Measurements from ENCODE around the gene EFCAB8.
A peak's percentile ranks its signal among the peaks of the same experiment; 100 is the strongest.
"Not testable (repeated sequence)": the region's sequence is repeated elsewhere in the genome, so short reads cannot be mapped to it uniquely, and the experiment has no call there.

Gene EFCAB8

DNA sequence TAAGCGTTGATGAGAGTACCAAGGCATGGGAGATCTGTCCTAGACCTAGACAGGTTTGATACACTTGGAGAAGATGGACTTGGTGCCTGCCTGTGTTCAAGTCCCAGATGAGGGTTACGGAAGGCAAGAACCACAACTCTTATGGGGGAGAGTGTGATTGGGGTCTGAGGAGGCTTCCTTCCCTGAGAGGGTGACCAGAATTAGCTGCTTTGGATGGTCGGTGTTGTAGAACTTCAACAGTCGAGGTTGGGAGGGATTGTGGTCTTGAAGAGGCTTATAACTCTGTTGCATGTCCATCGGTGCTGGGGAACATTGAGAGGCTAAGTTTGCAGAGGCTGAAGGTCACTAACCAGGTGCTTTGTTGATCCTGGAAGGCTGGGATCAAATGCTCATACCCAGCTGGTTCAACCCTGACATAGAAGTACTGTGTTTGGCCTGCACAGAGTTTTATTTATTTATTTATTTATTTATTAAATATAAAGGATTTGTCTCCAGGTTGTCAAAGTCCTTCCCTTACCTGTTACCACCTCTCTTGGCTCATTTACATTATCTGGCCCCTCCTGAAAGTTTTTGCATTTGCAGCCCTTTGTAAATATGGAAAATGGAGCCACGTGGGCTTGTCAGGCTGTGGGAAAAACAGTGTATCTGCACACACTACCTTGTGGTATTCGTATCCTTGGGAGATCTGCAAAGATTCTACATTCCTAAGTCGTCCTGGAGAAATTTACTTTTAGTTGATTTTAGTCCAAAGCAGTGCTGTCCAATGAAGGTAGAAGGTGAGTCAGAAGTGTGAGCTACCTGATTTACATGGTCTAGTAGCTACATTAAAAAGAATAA, 15.8 kb upstream of the EFCAB8 start:
- no peak for DNase-seq (ENCODE audit: low read depth)

DNA sequence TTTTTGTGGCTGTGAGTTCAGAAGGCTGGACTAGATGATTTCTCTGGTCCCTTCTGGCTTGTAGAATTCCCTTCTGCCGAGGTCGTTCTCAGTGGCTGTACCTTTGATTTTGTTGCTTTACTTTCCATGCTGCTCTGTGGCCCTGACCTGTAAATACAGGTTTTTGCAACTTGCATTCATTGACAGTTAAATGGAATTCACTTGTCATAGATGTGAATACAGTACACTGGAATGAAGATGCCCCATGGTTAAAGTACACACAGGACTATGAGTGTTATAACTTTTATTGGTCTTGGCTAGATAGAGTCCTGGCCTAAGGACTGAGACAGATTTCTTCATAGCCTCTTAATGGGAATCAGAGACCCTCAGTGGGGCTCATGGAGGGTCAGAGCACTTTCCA, 12.9 kb upstream of the EFCAB8 start:
- peak; percentile 33 for DNase-seq (ENCODE audit: low read depth)

DNA sequence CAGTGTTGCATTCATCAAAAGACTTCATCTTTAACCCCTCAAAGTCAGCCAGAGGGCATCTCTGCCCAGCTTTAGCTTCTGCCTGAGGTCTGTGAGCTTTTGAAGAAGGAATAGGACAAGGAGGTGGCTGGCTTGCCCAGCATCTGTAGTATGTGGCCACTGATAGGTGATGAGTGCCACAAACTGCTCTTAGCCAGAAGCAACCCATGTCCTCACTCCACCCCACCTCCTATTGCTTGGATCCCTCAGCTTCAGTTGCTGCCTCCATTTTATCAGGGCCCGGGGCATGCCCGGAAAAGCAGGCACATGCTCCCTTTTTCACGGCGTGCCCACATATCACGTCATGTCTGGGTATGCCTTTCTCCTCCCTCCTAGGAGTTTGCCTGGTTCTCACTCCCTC, 11.9 kb upstream of the EFCAB8 start:
- no peak for DNase-seq (ENCODE audit: low read depth)

DNA sequence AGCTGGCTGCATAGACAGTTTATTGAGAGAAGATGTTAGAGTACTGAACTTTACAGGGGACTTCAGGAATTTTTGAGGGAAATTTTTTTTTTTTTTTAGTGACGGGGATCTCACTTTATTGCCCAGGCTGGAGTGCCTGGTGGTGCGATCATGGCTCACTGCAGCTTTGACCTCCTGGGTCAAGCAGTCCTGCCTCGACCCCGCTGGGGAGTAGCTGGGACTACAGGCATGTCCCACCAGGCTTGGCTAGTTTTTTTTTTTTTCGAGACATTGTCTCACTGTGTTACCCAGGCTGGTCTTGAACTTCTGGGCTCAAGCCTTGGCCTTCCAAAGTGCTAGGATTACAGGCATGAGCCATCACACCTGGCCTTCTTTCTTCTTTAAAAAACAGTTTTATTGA, 10.8 kb upstream of the EFCAB8 start:
- DNase-seq (ENCODE audit: low read depth), result no peak

DNA sequence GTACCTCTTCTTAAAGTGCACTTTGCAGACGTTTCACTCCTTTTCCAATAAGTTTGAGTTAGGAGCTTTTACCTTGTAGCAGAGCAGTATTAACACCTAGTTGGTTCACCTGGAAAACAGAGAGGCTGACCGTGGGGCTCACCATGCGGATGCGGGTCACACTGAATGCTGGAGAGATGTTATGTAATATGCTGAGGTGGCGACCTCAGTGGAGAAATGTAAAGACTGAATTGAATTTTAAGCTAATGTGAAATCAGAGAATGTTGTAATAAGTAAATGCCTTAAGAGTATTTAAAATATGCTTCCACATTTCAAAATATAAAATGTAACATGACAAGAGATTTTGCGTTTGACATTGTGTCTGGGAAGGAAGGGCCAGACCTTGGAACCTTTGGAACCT, 9.9 kb upstream of the EFCAB8 start:
- no peak for DNase-seq (ENCODE audit: low read depth)

DNA sequence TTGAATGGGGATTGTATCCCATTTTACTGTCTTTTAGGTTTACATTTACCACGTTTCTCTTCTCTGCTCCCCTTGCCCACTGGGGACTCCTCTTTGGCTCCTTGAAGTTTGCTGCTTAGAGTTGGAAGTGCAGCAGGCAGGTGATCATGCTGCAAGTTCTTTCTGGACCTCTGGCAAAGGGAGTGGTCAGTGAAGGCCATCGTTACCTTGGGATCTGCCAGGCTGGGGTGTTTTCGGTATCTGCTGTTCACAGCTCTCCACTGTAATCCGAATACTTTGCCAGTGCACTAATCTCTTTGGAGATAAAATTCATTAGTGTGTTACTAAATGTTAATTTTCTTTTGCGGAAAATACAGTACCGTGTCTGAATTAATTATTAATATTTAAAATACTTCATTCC, 9.1 kb upstream of the EFCAB8 start:
- DNase-seq (ENCODE audit: low read depth), result no peak

DNA sequence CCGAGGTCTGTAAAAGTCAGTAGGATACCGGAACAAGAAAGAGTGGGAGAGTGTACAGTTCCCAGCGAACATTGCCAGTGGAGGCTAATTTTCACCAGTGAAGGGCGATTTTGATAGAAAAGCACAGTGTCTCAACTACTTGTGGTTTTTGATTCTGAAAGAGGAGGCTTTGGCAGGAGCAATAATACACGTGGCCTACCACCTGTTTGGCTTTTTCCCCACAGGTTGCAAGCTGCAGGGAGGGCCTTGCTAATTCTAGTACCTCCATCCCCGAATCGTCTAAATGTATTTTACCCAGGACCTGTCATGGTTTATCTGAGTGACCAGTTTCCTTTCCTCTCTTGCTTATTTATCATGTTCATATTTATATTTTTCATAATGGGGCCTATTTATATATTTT, 3.3 kb upstream of the EFCAB8 start:
- no peak for DNase-seq (ENCODE audit: low read depth)

DNA sequence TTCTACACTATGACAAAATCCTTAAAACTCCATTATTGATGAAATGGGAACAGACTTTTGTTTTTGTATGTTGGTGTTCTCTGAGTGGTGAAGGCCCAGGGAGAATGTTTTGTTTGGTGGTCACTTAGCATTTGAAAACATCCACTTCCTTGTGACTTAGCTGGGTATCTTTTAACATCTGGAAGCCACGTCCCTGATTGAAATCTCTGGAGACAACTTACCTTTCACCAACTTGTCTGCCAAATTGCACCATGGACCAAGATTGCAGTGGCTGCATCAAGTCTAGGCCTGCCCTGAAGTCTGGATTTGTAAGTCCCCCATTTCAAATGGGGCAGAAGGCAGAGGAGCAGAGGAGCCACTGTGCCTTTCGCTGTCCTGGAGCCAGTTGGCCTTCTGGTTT, 534 bp upstream of the EFCAB8 start:
- no peak for DNase-seq (ENCODE audit: low read depth)

DNA sequence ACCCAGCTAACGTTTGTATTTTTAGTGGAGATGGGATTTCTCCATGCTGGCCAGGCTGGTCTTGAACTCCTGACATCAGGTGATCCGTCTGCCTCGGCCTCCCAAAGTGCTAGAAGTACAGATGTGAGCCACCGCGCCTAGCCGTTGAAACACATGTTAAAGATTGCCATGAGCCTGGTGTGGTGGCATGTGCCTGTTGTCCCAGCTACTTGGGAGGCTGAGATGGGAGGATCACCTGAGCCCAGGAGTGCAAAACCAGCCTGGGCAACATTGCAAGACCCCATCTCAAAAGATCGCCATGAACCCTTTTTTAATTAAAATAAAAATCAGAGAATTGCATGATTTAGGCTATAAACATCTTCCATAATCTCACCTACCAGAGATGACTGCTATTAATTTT, 2.7 kb downstream of the EFCAB8 start:
- no peak for DNase-seq (ENCODE audit: low read depth)

DNA sequence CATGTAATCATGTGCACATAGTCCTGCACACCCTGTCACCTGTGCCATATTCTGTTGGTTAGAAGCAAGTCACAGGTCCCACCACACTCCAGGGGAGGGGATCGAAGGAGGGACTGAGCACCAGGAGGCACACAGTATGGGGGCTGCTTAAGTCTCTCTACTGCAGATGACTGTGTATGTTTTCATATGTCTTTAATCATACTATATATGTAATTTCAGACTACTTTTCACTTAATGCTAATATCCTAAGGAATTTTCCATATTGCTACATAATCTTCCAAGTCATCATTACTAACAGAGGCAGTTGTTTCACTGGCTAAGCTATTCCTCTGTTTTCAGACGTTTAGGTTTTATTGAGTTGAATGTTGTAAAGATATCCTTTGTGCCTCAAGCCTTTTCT, 10.8 kb downstream of the EFCAB8 start:
- no peak for DNase-seq (ENCODE audit: low read depth)

DNA sequence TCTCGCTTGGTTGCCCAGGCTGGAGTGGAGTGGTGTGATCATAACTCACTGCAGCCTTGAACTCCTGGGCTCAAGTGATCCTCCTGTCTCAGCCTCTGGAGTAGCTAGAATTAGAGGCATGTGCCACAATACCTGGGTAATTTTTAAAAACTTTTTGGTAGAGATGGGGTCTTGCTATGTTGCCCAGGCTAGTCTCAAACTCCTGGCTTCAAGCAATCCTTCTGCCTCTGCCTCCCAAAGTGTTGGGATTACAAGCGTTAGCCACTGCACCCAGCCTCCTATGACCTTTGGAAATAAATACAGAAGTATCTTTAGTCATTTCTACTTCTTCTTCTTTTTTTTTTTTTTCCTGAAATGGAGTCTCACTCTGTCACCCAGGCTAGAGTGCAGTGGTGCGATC, 11.8 kb downstream of the EFCAB8 start:
- DNase-seq (ENCODE audit: low read depth), result not testable (repeated sequence)

DNA sequence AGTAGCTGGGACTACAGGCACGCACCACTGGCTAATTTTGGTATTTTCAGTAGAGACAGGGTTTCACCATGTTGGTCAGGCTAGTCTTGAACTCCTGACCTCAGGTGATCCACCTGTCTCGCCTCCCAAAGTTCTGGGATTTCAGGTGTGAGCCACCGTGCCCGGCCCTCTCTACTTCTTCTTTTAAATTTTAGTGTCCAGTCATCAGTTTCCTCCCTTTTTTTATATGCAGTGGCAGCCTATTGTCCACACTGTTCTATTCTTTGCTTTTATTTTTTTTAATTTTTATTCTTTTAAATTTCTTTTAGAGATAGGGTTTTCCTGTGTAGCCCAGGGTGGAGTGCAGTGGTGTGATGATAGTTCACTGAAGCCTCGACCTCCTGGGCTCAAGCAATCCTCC, 12.3 kb downstream of the EFCAB8 start:
- no peak for DNase-seq (ENCODE audit: low read depth)

DNA sequence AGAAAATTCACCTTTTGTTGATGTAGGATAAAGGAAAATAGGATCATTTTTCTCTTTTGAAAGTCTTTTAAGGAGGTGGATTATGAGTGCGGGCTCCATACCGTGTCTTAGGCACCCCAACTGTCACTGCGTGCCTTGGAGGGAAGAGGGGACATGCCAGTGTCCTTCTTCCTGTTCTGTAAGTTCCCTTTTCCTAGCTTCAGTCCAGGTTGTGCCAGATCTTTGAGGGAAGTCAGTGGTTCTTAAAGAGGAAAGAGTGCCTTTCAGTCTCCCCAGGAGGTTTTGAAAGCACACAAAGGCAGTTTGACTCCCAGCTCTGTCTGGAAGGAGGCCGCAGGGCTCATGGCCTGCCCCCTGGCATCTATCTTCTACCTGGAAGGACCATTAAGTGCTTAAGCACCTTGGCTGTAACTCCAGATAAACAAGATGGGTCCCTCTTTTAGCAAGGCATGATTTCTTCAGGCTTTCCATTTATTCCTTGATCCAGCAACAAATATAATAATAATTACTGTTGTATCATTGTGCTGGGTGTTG, 13.0 kb downstream of the EFCAB8 start:
- no peak for DNase-seq (ENCODE audit: low read depth)

DNA sequence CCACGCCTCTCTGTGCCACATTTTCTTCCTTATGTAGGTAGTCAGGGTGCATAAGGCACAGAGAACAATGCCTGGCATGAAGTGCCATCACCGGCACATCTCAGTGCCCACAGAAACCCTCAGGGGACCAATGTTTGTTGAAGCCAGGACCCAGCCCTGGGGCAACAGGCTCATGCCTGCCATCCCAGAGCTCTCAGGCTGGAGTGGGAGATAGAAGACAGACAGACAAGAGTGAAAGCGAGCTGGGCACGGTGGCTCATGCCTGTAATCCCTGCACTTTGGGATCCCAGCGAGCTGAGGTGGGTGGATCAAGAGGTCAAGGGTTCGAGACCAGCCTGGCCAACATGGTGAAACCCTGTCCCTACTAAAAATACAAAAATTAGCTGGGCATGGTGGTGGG, 13.5 kb downstream of the EFCAB8 start:
- DNase-seq (ENCODE audit: low read depth), result no peak

DNA sequence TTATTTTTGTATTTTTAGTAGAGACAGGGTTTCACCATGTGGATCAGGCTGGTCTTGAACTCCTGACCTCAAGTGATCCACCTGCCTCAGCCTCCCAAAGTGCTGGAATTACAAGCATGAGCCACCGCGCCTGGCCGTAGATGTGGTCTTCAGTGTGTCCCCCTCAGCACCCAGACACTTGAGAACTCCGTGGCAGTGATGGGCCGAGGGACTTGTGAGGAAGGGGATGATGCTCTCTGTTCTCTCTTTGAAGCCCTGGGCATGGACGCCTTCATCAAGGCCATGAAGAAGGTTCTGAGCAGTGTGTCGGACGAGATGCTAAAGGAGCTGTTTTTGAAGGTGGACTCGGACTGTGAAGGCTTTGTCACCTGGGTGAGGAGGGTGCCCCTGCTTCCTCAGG, 16.9 kb downstream of the EFCAB8 start:
- DNase-seq (ENCODE audit: low read depth), result no peak

DNA sequence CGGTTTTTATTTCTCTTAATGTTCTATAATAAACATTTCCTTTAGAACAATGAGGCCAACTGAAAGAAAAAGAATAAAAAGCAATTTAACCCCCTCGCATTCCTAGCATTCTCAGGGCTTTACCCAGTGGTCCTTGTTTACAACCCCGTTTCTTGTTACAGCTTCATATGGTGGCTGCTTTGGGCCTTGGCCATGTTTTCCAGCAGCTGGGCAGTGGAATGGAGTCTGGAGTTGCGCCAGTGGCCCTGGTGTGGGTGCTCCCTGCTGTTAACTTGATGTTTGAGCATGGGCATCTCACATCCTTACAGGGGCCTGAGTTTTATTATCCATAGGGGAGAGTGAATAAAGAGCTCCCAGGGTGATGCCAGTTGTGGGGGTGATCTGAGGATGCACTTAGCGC, 18.8 kb downstream of the EFCAB8 start:
- peak; percentile 46 for DNase-seq (ENCODE audit: low read depth)

DNA sequence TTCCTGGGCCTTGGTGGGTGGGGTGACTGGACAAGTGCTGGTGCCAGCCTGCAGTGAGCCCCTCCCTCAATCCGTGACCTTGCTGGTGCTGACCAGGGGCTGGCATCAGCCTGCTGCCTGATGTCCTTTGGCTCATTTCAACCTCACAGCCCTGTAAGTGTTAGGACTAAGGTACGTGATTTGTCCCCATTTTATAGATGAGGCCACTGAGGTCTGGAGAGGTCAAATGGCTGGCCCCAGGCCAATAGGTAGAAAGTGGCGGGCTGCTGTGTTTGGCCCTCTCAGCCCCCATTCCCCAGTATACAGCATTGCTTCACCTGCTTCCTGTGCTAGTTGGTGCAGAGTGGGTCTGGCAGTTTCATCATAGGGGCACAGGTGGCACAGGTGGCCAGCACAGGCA, 20.1 kb downstream of the EFCAB8 start:
- DNase-seq (ENCODE audit: low read depth), result no peak

DNA sequence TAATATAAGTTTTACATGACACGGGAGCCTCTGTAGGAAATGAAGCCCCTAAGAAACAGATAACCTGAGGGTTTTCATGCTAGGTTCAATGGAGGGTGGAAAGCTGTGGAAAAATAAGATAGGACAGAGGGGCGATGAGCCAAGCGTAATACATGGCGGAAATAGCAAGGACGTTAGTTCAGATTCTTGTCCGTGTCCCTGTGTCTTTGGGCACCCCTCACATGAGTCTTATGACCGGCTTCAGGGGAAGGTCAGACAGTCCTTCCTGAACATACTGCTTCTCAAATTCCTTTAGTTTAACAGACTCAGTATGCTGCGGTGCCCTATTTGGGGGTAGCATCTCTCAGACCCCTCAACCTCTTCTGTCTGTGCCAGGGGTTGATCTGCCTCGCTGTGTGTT, 20.8 kb downstream of the EFCAB8 start:
- no peak for DNase-seq (ENCODE audit: low read depth)

DNA sequence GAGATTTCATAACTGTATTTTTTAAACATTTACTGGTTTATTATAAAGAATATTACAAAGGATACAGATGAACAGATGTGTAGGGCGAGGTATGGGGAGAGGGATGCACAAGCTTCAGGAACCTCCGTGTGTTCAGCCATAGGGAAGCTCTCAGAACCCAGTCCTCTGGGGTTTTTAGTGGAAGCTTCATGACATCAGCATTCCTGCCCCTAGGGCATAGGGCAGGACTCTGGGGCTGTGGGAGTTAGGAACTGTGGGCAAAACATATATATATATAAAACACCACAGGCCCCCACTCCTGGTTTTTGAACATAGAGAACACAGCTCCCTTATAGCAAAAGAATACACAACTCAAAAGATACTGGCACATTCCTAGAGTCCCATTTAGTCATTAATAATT, 21.9 kb downstream of the EFCAB8 start:
- DNase-seq (ENCODE audit: low read depth), result no peak

DNA sequence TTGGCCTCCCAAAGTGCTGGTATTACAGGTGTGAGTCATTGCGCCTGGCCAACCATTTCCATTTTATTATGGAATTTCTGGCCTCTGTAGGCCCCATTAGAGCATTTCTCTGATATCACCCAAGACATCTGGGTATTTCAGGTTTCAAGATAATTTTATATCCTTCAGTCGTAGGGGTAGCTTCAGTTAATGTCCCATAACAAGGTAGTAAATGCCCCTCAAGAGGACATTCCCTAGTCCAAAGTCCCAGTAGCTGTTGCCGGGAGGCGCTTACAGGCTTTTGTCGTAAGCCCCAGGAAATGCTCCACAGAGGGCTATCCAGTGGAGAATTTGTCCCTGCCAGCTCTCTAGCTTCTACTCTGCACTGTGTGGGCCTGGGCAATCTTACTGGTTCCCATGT, 24.4 kb downstream of the EFCAB8 start:
- no peak for DNase-seq (ENCODE audit: low read depth)

DNA sequence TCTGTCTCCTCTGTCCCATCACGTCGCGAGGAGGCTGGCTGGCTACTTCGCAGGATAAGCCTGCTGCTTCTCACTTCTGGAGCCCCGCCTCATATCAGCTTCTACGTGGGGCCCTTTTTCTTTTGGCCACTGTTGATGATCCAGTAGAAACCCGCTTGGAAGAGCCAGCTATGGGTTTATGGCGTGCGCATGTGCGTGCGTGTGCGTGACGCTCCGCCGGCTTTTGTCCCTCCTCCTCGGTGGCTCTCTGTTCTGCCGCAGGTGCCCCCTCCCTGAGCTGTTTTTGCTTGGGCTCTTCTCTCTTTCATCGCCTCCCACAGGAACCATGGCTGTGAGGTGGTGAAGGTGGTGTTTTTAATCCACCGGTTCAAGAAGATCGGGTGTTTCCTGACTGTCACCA, 26.5 kb downstream of the EFCAB8 start:
- no peak for DNase-seq (ENCODE audit: low read depth)

DNA sequence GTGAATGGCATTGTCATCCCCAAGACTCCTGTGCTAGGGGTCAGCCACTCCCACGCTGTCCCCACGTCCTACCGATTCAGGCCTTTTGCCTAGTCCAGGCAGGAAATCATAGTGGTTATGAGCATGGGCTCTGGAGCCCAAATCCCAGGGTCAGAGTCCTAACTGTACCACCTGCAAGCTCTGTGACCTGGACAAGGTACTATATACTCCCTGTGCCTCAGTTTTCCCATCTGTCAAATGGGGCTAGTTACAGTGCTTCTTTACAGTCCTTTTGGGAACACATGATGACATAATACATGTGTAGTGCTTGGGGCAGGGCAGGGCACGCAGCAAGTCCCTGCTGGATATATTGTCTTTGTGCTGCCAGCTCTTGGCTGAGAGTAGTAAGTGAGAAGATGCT, 27.2 kb downstream of the EFCAB8 start:
- DNase-seq (ENCODE audit: low read depth), result no peak

DNA sequence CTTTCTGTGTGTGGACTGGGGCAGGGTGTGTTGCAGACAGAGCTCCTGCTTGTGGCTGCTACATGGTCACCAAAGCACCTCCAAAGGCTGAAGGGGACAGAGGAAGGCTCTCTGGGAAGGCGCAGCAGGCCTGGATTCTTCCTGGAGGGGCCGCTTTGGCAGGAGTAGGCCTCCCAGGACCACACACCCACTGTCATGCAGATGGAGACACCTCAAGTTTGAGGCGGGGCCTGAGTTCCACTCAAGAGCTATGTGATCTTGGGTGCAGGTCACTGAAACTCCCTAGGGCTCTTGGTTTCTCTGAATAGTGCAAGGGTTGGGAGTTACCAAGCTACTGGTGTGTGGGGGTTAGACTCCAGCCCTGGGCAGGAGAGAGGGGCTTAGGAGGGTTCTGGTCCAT, 27.9 kb downstream of the EFCAB8 start:
- no peak for DNase-seq (ENCODE audit: low read depth)

DNA sequence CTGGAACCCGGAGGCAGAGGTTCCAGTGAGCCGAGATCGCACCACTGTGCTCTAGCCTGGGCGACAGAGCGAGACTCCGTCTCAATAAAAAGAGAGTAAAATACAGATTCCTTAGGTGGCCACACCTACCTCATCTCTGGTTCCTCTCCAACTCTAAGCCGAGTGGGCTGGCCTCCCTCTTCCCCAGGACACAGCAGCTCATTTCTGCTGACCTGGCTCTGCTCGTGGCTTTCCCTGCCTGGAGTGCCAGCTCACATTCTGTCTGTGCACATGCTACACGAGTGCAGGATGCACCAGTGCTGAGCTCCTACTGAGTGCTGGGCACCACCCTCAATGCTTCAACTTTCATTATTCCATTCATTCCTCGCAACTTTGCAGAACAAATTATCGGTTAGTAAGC, 28.8 kb downstream of the EFCAB8 start:
- DNase-seq (ENCODE audit: low read depth), result no peak
